ENCODE data around the gene TMEM164.
A peak's percentile ranks its signal among the peaks of the same experiment; 100 is the strongest.

The TMEM164 gene

DNA sequence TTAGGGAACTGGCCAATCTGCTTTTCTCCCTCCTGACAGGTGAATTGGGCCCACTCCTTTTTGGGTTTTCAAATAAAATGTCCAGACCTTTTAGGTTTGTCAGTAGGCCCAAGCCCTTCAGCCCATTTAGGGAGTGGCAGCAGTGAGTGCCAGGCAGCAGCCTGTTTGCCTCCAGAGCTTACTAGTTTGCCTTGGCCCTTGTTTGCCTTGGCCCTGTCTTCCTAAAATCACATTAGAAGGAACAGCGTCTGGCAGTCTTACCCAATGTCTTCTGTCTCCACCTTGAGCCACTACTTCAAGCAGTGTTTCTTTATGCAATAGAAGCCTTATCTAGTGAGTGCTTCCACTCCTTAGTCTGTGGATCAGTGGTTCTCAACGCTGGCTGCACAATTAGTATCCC, 117.1 kb downstream of the TMEM164 start:
- Histone ChIP-seq H3K27me3 (ENCODE audit: insufficient read depth, poor library complexity, severe bottlenecking) (no peaks in the 10 kb centered on the region), H3K27ac (replicated peaks) (no peak overlapping the region), H3K4me3 (replicated peaks; ENCODE audit: insufficient read depth, low read length) (no peak overlapping the region)
- TF ChIP-seq GABPA (IDR thresholded peaks at IDR 0.05; ENCODE audit: low read depth) (no peak), SPI1 (IDR thresholded peaks at IDR 0.05; ENCODE audit: borderline replicate concordance, low read depth) (no peak), POLR2AphosphoS5 (IDR thresholded peaks at IDR 0.05; ENCODE audit: low read depth) (no peak)
- TF ChIP-seq, protein P1, sequence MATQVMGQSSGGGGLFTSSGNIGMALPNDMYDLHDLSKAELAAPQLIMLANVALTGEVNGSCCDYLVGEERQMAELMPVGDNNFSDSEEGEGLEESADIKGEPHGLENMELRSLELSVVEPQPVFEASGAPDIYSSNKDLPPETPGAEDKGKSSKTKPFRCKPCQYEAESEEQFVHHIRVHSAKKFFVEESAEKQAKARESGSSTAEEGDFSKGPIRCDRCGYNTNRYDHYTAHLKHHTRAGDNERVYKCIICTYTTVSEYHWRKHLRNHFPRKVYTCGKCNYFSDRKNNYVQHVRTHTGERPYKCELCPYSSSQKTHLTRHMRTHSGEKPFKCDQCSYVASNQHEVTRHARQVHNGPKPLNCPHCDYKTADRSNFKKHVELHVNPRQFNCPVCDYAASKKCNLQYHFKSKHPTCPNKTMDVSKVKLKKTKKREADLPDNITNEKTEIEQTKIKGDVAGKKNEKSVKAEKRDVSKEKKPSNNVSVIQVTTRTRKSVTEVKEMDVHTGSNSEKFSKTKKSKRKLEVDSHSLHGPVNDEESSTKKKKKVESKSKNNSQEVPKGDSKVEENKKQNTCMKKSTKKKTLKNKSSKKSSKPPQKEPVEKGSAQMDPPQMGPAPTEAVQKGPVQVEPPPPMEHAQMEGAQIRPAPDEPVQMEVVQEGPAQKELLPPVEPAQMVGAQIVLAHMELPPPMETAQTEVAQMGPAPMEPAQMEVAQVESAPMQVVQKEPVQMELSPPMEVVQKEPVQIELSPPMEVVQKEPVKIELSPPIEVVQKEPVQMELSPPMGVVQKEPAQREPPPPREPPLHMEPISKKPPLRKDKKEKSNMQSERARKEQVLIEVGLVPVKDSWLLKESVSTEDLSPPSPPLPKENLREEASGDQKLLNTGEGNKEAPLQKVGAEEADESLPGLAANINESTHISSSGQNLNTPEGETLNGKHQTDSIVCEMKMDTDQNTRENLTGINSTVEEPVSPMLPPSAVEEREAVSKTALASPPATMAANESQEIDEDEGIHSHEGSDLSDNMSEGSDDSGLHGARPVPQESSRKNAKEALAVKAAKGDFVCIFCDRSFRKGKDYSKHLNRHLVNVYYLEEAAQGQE (IDR thresholded peaks at IDR 0.05; ENCODE audit: insufficient replicate concordance, low read depth), result no peak
- TF ChIP-seq, protein P2, sequence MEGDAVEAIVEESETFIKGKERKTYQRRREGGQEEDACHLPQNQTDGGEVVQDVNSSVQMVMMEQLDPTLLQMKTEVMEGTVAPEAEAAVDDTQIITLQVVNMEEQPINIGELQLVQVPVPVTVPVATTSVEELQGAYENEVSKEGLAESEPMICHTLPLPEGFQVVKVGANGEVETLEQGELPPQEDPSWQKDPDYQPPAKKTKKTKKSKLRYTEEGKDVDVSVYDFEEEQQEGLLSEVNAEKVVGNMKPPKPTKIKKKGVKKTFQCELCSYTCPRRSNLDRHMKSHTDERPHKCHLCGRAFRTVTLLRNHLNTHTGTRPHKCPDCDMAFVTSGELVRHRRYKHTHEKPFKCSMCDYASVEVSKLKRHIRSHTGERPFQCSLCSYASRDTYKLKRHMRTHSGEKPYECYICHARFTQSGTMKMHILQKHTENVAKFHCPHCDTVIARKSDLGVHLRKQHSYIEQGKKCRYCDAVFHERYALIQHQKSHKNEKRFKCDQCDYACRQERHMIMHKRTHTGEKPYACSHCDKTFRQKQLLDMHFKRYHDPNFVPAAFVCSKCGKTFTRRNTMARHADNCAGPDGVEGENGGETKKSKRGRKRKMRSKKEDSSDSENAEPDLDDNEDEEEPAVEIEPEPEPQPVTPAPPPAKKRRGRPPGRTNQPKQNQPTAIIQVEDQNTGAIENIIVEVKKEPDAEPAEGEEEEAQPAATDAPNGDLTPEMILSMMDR (IDR thresholded peaks at IDR 0.05; ENCODE audit: insufficient read depth, low read length), result no peak
- peak in 1 of 2 experiments; percentile 13 for DNase-seq (ENCODE audit: low read depth in 1 of 2, low spot score in 1 of 2)

DNA sequence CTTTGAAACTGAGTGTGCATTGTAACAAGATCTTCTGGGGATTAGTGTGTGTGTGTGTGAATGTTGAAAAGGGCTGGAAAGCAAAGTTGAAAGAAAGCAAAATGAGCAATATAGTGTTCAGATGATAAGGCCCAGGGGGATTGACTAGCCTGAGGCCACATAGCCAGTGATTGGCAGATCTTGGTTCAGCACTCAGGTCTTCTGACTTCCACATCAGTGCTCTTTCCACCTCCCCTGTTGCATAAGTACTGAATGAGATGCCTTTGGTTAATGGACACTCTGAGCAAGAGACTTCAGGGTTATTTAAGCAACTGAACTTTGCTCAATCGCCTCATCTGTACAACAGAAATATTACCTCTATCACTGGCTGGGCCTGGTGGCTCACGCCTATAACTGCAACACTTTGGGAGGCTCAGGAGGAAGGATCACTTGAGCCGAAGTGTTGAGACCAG, 120.4 kb downstream of the TMEM164 start:
- TF ChIP-seq, protein P2 (IDR thresholded peaks at IDR 0.05; ENCODE audit: insufficient read depth, low read length), result no peak
- TF ChIP-seq SPI1 (IDR thresholded peaks at IDR 0.05; ENCODE audit: borderline replicate concordance, low read depth) (no peak), GABPA (IDR thresholded peaks at IDR 0.05; ENCODE audit: low read depth) (no peak), POLR2AphosphoS5 (IDR thresholded peaks at IDR 0.05; ENCODE audit: low read depth) (no peak)
- TF ChIP-seq, protein P1 (IDR thresholded peaks at IDR 0.05; ENCODE audit: insufficient replicate concordance, low read depth), result no peak
- Histone ChIP-seq H3K27ac (replicated peaks) (no peak overlapping the region), H3K4me3 (replicated peaks; ENCODE audit: insufficient read depth, low read length) (no peak overlapping the region), H3K27me3 (ENCODE audit: insufficient read depth, poor library complexity, severe bottlenecking) (no peaks in the 10 kb centered on the region)
- DNase-seq (ENCODE audit: low read depth in 1 of 2, low spot score in 1 of 2), result peak in 1 of 2 experiments; percentile 55

DNA sequence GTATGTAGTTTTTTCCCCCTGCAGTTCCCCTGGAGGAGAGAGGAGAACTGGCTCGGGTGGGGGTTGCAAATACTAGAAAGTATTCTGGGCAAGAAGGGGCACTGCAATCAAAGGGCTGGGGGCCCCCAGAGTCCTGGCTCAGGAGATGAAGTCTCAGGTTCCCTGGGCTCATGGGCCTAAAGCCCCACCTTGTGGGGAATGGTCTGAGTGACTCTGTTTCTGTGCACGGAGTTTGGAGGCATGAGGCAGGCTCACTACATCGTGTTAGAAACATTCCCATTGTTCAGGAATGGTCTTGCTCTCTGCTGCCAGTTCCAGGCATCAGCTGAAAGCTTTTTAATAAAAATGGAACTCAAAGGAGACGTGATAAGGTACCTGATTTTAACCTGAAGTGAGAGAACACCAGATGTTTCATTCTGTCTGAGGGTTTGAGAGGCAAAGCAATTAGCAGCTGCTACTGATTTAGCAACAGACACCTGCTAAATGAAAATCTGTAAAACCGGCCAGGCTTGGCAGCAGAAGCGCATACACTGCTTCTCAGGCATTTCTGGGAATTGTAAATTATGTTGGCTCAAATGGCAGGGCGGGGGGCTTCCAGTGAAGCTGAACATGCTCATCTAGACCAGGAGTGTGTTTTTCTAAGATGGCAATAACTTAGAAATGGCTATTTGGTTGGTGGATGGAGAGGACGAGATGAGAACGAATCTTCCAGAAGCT, 122.7 kb downstream of the TMEM164 start:
- TF ChIP-seq, protein P2 (IDR thresholded peaks at IDR 0.05; ENCODE audit: insufficient read depth, low read length), result no peak
- TF ChIP-seq SPI1 (IDR thresholded peaks at IDR 0.05; ENCODE audit: borderline replicate concordance, low read depth) (no peak), GABPA (IDR thresholded peaks at IDR 0.05; ENCODE audit: low read depth) (no peak), POLR2AphosphoS5 (IDR thresholded peaks at IDR 0.05; ENCODE audit: low read depth) (no peak)
- TF ChIP-seq, protein P1 (IDR thresholded peaks at IDR 0.05; ENCODE audit: insufficient replicate concordance, low read depth), result no peak
- Histone ChIP-seq H3K27me3 (ENCODE audit: insufficient read depth, poor library complexity, severe bottlenecking) (no peaks in the 10 kb centered on the region), H3K27ac (replicated peaks) (no peak overlapping the region), H3K4me3 (replicated peaks; ENCODE audit: insufficient read depth, low read length) (no peak overlapping the region)
- no peak for DNase-seq (ENCODE audit: low read depth in 1 of 2, low spot score in 1 of 2)
